Neural cell (in vitro differentiated cells): ENCODE measurements around the gene JAK2. TPM values are rescaled to one million over a fixed set of nuclear protein-coding genes. Genes with fewer than 3 reads are reported as not detected.
A peak's percentile ranks its signal among the peaks of the same experiment; 100 is the strongest.

Source experiments
- H2AFZ ChIP-seq: fragments of 200-600, 300-800 bp; sonication (generic), shearing (Covaris generic); 2 replicates; pipeline ENCODE4 v1.6.0; 2014; ENCODE audit warnings: low read depth, mild to moderate bottlenecking, antibody characterized with exemption, low read length, moderate library complexity
- H3F3A ChIP-seq: fragments of 200-600 bp; shearing (Covaris generic); 2 replicates; pipeline ENCODE4 v1.6.1; 2016; ENCODE audit warnings: mild to moderate bottlenecking, moderate library complexity, mixed read lengths, antibody characterized with exemption, low read length; ENCODE audit not compliant: insufficient read depth, poor library complexity, severe bottlenecking
- H3K27ac ChIP-seq: fragments of 200-600, 300-800 bp; sonication (generic), shearing (Covaris generic); 2 replicates; pipeline ENCODE4 v1.5.1; 2014; ENCODE audit warnings: mild to moderate bottlenecking, low read length, moderate library complexity
- H3K27me3 ChIP-seq: fragments of 300-800, 200-600 bp; sonication (generic), shearing (Covaris generic); 2 replicates; pipeline ENCODE4 v1.6.0; 2014; ENCODE audit warnings: mild to moderate bottlenecking, low read depth, low read length, moderate library complexity; ENCODE audit not compliant: insufficient read depth
- H3K36me3 ChIP-seq: fragments of 300-800, 200-600 bp; sonication (generic), shearing (Covaris generic); 2 replicates; pipeline ENCODE4 v1.5.1; 2014; ENCODE audit warnings: mild to moderate bottlenecking, antibody characterized with exemption, low read length, moderate library complexity; ENCODE audit not compliant: insufficient read depth
- H3K4me2 ChIP-seq: fragments of 300-800, 200-600 bp; sonication (generic), shearing (Covaris generic); 2 replicates; pipeline ENCODE4 v1.6.0; 2014; ENCODE audit warnings: mild to moderate bottlenecking, low read length
- H3K4me3 ChIP-seq: fragments of 300-800, 200-600 bp; sonication (generic), shearing (Covaris generic); 2 replicates; pipeline ENCODE4 v1.5.1; 2014; ENCODE audit warnings: mild to moderate bottlenecking, low read length, moderate library complexity
- H3K79me2 ChIP-seq: fragments of 200-600 bp; shearing (Covaris generic); replicated peaks from 2 replicates; pipeline ENCODE4 v1.6.0; 2014; ENCODE audit warnings: mild to moderate bottlenecking, low read length, moderate library complexity; ENCODE audit not compliant: insufficient read depth
- H3K9ac ChIP-seq: fragments of 300-800, 200-600 bp; sonication (generic), shearing (Covaris generic); 2 replicates; pipeline ENCODE4 v1.6.1; 2016; ENCODE audit warnings: mild to moderate bottlenecking, low read length, mixed read lengths
- H3K9me2 ChIP-seq: fragments of 200-600 bp; shearing (Covaris generic); 2 replicates; pipeline ENCODE4 v1.6.1; 2016; ENCODE audit warnings: mild to moderate bottlenecking, low read length, mixed read lengths; ENCODE audit not compliant: insufficient read depth
- H3K9me3 ChIP-seq: fragments of 200-600, 300-800 bp; sonication (generic), shearing (Covaris generic); 2 replicates; pipeline ENCODE4 v1.6.1; 2016; ENCODE audit warnings: mild to moderate bottlenecking, mixed run types, low read length, moderate library complexity, mixed read lengths
- H4K20me1 ChIP-seq: fragments of 200-600 bp; shearing (Covaris generic); 2 replicates; pipeline ENCODE4 v1.6.1; 2016; ENCODE audit warnings: mild to moderate bottlenecking, mixed run types; ENCODE audit not compliant: insufficient read depth
- EP300 ChIP-seq: fragments of 450-650 bp; conservative IDR thresholded peaks from 2 replicates; pipeline ENCODE4 v1.6.1; 2014; ENCODE audit warnings: antibody characterized with exemption, mild to moderate bottlenecking, moderate library complexity; ENCODE audit not compliant: poor library complexity, severe bottlenecking
- EZH2 ChIP-seq: fragments of 200-600, 300-800 bp; shearing (Covaris generic), sonication (generic); IDR thresholded peaks from 2 replicates; pipeline ENCODE4 v1.6.1; 2014; ENCODE audit warnings: antibody characterized with exemption, low read length, borderline replicate concordance, mild to moderate bottlenecking; ENCODE audit not compliant: insufficient read depth, poor library complexity, severe bottlenecking
- MXI1 ChIP-seq: fragments of 450-650 bp; conservative IDR thresholded peaks from 2 replicates; pipeline ENCODE4 v1.6.1; 2014; ENCODE audit warnings: antibody characterized with exemption, mild to moderate bottlenecking; ENCODE audit not compliant: poor library complexity, severe bottlenecking
- POLR2AphosphoS5 ChIP-seq: IDR thresholded peaks from 2 replicates; pipeline ENCODE4 v1.6.1; 2012
- RAD21 ChIP-seq: fragments of 450-650 bp; conservative IDR thresholded peaks from 2 replicates; pipeline ENCODE4 v1.6.1; 2014; ENCODE audit warnings: antibody characterized with exemption, mild to moderate bottlenecking, moderate library complexity
- SMC3 ChIP-seq: fragments of 450-650 bp; conservative IDR thresholded peaks from 2 replicates; pipeline ENCODE4 v1.6.1; 2014; ENCODE audit warnings: antibody characterized with exemption, mild to moderate bottlenecking, moderate library complexity; ENCODE audit not compliant: poor library complexity
- TAF1 ChIP-seq: IDR thresholded peaks from 2 replicates; pipeline ENCODE4 v1.6.1; 2012; ENCODE audit warnings: low read depth
- polyA plus RNA-seq: library from polyadenylated mRNA; depleted of rRNA; stranded (reverse); fragments of >200 nt; gene quantifications from 2 replicates; pipeline ENCODE4 v1.2.3, GENCODE V29; 2014
- TF ChIP-seq, protein P1 (sequence below): fragments of 450-650 bp; IDR thresholded peaks from 2 replicates; pipeline ENCODE4 v1.5.1; 2014; ENCODE audit warnings: antibody characterized with exemption, mild to moderate bottlenecking, moderate library complexity; ENCODE audit not compliant: poor library complexity, severe bottlenecking
- TF ChIP-seq, protein P2 (sequence below): IDR thresholded peaks from 2 replicates; pipeline ENCODE4 v1.6.1; 2012; ENCODE audit warnings: borderline replicate concordance

Gene JAK2
- polyA plus RNA-seq, 1 donor from 2014 or later: 19.7 TPM

DNA sequence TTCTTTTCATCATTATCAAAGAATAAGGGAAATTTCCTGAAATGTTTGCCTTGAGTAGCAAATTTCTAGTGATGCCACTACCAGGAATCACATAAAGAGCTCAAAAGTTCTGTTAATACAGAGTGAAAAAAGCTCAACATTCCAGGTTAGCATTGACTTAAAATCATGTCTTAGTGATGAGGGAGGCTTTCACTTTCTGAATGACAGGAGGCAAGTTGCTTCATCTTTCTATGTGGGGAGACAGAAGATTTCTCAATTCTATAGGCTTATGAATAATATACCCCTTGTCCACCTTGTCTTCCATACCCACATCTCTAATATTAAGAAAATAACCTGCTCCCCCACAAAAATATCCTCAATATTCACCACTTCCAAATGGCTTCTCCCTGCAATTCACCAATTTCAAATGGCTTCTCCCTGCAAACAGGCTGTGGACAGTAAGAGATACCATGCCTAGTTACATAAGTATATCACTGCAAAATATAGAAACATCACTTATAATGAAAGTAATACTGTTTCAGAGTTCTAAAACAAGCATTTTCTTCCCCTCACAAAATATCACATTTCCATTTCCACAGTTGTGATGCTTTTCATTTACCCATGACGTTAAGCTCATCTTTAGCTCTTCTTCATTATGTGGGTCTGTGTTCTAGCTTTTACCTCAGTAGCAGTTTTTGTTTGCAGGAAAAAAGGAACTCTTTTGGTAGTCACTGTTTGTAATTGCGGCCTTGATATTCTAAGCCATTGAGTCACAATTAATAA lies 2.2 kb upstream of the JAK2 start:
- Histone ChIP-seq H2AFZ (no peak overlapping the region), H3K27ac (no peak overlapping the region), H3K9me3 (no peaks in the 10 kb centered on the region), H4K20me1 (no peaks in the 10 kb centered on the region), H3K36me3 (no peaks in the 10 kb centered on the region), H3K9me2 (no peaks in the 10 kb centered on the region), H3K27me3 (no peaks in the 10 kb centered on the region), H3K4me3 (no peak overlapping the region), H3K9ac (no peak overlapping the region), H3K4me2 (no peak overlapping the region), H3F3A (peaks cover 12% of the 10 kb centered on the region), H3K79me2 (peaks cover 4% of the 10 kb centered on the region)
- no peak for TF ChIP-seq POLR2AphosphoS5
- no peak for TF ChIP-seq SMC3

DNA sequence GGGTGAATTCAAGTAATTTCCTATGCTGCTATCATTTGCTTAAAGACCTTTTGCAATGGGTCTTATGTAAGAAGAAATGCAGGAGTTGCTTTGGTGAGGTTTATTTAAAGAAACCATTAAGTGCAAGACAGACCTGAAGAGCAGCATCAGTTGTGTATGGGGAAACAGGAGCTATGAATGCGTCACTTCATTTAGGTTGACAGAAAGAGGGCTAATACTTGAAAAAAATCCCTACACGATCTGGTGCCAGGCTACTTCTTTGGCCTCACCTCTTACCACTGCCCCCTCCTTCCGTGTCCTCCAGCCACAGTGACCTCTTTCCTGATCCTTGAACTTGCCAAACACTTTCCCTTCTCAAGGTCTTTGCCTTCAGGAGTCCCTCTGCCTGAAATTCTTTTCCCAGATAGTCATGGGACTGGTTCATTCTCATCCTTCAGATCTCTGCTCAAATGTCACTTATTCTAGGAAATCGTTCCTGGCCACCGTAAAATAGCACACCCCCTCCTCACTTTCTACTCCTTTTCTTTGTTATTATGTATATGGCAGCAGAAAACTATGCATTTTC lies 1.4 kb upstream of the JAK2 start:
- Histone ChIP-seq H2AFZ (peak overlapping the region; percentile 70), H3K9ac (peak overlapping the region; percentile 79), H3K27me3 (no peaks in the 10 kb centered on the region), H3K79me2 (peaks cover 7% of the 10 kb centered on the region), H3K9me3 (no peaks in the 10 kb centered on the region), H3K9me2 (no peaks in the 10 kb centered on the region), H3F3A (peaks cover 12% of the 10 kb centered on the region), H3K4me3 (peak overlapping the region; percentile 84), H4K20me1 (no peaks in the 10 kb centered on the region), H3K27ac (peak overlapping the region; percentile 82), H3K36me3 (no peaks in the 10 kb centered on the region), H3K4me2 (no peak overlapping the region)
- TF ChIP-seq, protein P1, sequence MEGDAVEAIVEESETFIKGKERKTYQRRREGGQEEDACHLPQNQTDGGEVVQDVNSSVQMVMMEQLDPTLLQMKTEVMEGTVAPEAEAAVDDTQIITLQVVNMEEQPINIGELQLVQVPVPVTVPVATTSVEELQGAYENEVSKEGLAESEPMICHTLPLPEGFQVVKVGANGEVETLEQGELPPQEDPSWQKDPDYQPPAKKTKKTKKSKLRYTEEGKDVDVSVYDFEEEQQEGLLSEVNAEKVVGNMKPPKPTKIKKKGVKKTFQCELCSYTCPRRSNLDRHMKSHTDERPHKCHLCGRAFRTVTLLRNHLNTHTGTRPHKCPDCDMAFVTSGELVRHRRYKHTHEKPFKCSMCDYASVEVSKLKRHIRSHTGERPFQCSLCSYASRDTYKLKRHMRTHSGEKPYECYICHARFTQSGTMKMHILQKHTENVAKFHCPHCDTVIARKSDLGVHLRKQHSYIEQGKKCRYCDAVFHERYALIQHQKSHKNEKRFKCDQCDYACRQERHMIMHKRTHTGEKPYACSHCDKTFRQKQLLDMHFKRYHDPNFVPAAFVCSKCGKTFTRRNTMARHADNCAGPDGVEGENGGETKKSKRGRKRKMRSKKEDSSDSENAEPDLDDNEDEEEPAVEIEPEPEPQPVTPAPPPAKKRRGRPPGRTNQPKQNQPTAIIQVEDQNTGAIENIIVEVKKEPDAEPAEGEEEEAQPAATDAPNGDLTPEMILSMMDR: no peak
- no peak for TF ChIP-seq RAD21
- TF ChIP-seq EP300: no peak
- TF ChIP-seq MXI1: no peak
- no peak for TF ChIP-seq EZH2
- TF ChIP-seq, protein P2, sequence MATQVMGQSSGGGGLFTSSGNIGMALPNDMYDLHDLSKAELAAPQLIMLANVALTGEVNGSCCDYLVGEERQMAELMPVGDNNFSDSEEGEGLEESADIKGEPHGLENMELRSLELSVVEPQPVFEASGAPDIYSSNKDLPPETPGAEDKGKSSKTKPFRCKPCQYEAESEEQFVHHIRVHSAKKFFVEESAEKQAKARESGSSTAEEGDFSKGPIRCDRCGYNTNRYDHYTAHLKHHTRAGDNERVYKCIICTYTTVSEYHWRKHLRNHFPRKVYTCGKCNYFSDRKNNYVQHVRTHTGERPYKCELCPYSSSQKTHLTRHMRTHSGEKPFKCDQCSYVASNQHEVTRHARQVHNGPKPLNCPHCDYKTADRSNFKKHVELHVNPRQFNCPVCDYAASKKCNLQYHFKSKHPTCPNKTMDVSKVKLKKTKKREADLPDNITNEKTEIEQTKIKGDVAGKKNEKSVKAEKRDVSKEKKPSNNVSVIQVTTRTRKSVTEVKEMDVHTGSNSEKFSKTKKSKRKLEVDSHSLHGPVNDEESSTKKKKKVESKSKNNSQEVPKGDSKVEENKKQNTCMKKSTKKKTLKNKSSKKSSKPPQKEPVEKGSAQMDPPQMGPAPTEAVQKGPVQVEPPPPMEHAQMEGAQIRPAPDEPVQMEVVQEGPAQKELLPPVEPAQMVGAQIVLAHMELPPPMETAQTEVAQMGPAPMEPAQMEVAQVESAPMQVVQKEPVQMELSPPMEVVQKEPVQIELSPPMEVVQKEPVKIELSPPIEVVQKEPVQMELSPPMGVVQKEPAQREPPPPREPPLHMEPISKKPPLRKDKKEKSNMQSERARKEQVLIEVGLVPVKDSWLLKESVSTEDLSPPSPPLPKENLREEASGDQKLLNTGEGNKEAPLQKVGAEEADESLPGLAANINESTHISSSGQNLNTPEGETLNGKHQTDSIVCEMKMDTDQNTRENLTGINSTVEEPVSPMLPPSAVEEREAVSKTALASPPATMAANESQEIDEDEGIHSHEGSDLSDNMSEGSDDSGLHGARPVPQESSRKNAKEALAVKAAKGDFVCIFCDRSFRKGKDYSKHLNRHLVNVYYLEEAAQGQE: no peak
- no peak for TF ChIP-seq TAF1
- no peak for TF ChIP-seq SMC3
- TF ChIP-seq POLR2AphosphoS5: no peak
